Measurements from ENCODE around the gene CNGA2. TPM values are rescaled to one million over a fixed set of nuclear protein-coding genes. Genes with fewer than 3 reads are reported as not detected.

The CNGA2 gene
- not detected in 2 replicates for total RNA-seq

GRCh38 chrX:151734446-151734845 lies at the start of gene CNGA2:
TSS of gene CNGA2 (plus strand) at chrX:151734746. CDS start at chrX:151738484, 3,738 bp downstream.

GRCh38 chrX:151694661-151695582 lies 39.6 kb upstream of the CNGA2 start, which contains the start of gene PRRG3:
TSS of gene PRRG3 (plus strand) at chrX:151695458. CDS start at chrX:151698815, 3,357 bp downstream.

DNA sequence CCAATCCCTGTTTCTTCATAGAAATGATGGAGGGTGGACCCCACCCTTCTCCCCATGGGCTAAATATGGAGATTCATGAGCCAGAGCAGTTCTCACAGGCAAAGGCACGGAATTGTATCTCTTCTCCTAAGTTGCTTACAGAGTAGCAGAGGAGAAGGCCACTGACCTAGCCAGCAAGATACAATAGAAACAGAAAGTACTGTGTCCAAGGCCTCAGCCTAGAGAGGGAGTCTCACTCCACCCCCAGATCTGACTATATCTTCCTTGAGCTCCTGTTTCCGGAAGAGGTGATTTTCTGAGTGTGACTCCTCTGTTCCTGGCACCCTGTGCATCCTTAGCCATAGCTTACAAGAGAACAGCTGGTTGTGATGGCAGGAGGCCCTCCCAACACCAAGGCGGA lies 18.8 kb upstream of the CNGA2 start, which contains the start of gene FATE1:
Gene FATE1, plus strand, starts transcription at position 284 of the 400 bp plus-strand sequence. Its CDS starts 85 bp downstream, at position 369.

Other genes starting within 250 kb of the CNGA2 start
- not detected in 2 replicates for gene PASD1, start 171.1 kb upstream of the CNGA2 start, total RNA-seq
- under 0.01 and 0.11 TPM in 2 replicates for gene PRRG3, start 39.3 kb upstream of the CNGA2 start, total RNA-seq
- not detected in 2 replicates for gene FATE1, start 18.7 kb upstream of the CNGA2 start, total RNA-seq
- not detected in 2 replicates for gene MAGEA4, start 178.1 kb downstream of the CNGA2 start, total RNA-seq
- 15.4 and 22.9 TPM in 2 replicates for gene GABRE, start 239.9 kb downstream of the CNGA2 start, total RNA-seq